C4-2B (cell line): ENCODE data around the gene HOXB2.

ENCODE experiments used
- H3K27ac ChIP-seq: fragments of 450-650 bp; 2 replicates; pipeline ENCODE4 v1.5.1; 2017
- CTCF ChIP-seq: fragments of 450-650 bp; conservative IDR thresholded peaks from 2 replicates; pipeline ENCODE4 v1.5.1; 2017; ENCODE audit warnings: mild to moderate bottlenecking
- ZFX ChIP-seq: fragments of 450-650 bp; IDR thresholded peaks from 2 replicates; pipeline ENCODE4 v1.6.1; 2017

HOXB2 gene

GRCh38 chr17:48546137-48546923 lies 1.4 kb upstream of the HOXB2 start:
- TF ChIP-seq CTCF = no peak
- TF ChIP-seq ZFX = no peak
- H3K27ac ChIP-seq = peak overlapping the region; percentile 73

GRCh38 chr17:48545539-48545938 lies 630 bp upstream of the HOXB2 start:
- no peak overlapping the region for H3K27ac ChIP-seq

GRCh38 chr17:48544349-48545021 lies 424 bp downstream of the HOXB2 start:
- TF ChIP-seq ZFX (no peak), CTCF (no peak)
- no peak overlapping the region for H3K27ac ChIP-seq

More at GRCh38 chr17:48545539-48545938, 630 bp upstream of the HOXB2 start:
- TF ChIP-seq CTCF (no peak), ZFX (no peak)

GRCh38 chr17:48543854-48544348 lies 1.0 kb downstream of the HOXB2 start:
- no peak for TF ChIP-seq CTCF
- TF ChIP-seq ZFX = no peak
- no peak overlapping the region for H3K27ac ChIP-seq

DNA sequence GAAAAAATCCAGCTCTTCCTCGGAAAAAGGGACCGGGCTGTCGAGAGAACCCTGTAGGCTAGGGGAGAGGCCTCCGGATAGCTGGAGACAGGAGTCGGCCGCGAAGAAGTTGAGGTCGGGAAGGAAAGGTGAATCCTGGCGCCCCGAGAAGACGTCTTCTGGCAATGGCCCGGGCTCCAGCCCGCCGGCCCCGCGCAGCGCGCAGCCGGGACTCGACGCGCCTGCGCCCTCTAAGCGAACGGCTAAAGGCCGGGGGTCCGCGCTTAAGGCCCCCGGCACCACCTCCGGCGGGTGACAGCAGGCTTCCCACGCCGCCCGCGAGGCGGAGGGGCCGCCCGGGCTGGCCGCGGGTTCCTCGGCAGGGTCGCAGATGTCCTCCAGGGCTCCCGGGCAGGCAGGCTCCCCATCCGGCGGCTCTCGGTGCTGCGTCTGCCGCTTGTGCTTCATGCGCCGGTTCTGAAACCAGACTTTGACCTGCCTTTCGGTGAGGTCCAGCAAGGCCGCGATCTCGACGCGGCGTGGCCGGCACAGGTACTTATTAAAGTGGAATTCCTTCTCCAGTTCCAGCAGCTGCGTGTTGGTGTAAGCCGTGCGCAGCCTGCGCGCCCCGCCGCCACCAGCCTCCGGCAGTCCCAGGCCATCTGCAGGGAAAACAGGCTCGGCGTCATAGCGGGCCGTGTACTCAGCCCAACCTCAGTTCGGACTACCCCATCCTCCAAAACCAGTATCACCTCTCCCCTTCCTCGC lies 1.6 kb downstream of the HOXB2 start:
- TF ChIP-seq CTCF (no peak), ZFX (no peak)
- H3K27ac ChIP-seq = no peak overlapping the region

DNA sequence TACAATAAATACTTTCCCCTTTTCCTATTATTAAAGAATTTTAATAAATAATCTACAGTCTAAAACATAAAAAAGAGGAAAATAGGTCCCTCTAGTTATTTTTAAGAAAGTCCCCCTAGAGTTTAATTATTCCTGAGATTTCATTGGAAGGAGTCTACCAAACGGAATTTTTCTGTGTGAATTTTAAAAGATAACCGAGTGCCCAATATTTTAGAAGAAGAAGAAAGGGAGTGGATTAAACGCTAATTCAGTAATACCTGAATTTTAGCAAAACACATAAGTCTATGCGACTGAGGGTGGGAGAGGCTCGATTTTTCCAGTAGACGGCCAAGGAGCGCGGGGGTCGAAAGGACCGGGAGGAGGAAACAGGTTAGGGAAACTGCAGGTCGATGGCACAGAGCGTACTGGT lies 2.2 kb downstream of the HOXB2 start:
- no peak overlapping the region for H3K27ac ChIP-seq
- TF ChIP-seq ZFX (no peak), CTCF (no peak)
